HCT116 (cell line): Measurements from ENCODE around the gene APOL4. TPM values are rescaled to one million over a fixed set of nuclear protein-coding genes. Genes with fewer than 3 reads are reported as not detected.

Experiments
- ATAC-seq: fragments of 200-7000 bp; cut with Tn5 transposase; 2 replicates; pipeline ENCODE4 v1.9.1; 2020; ENCODE audit warnings: mild to moderate bottlenecking, moderate library complexity
- BruUV-seq: library from RNA; stranded (reverse); fragments of 400-500 nt; replicated peaks from 2 replicates; lab custom pipeline; 2021; lab: Mats Ljungman, UMichigan
- CTCF ChIA-PET: fragments of 300-600 bp; sonication (Branson Sonifier 250); formaldehyde crosslinking; loops from one replicate; lab custom pipeline; 2021; ENCODE audit warnings: antibody characterized with exemption; lab: Charles Lee
- POLR2A ChIA-PET: fragments of 300-600, 350-600 bp; sonication (Branson Sonifier 250); formaldehyde crosslinking; loops from one replicate; lab custom pipeline; 2021; ENCODE audit warnings: antibody characterized with exemption; lab: Charles Lee
- RAD21 ChIA-PET, 2 experiments: fragments of 300-600 bp; sonication (Branson Sonifier 250); formaldehyde crosslinking; loops; one replicate each; lab custom pipeline; 2023; ENCODE audit warnings: low total read pairs in 2 of 2; ENCODE audit not compliant: uncharacterized antibody in 2 of 2, unreplicated experiment in 2 of 2, low non-redundant PET in 1 of 2; lab: Charles Lee
- DNase-seq: peaks from one replicate; pipeline ENCODE4 v3.0.0-alpha.2; 2010; ENCODE audit warnings: low read depth, low spot score
- H2AFZ ChIP-seq: fragments of 200-600 bp; shearing (Covaris generic), sonication (generic); 2 replicates; pipeline ENCODE4 v1.6.1; 2017; ENCODE audit warnings: low read depth, mixed run types, mixed read lengths, antibody characterized with exemption, low read length; ENCODE audit not compliant: poor library complexity, severe bottlenecking
- H3K27ac ChIP-seq: 2 replicates; pipeline ENCODE4 v1.5.1; 2012; ENCODE audit warnings: low read depth, low read length
- H3K27me3 ChIP-seq: fragments of 200-600 bp; sonication (generic); 2 replicates; pipeline ENCODE4 v1.6.1; 2016; ENCODE audit warnings: mixed run types, low read length, mixed read lengths; ENCODE audit not compliant: insufficient read depth
- H3K36me3 ChIP-seq, 2 experiments: fragments of 200-500 bp in 1 of 2; fragments of 200-600 bp in 1 of 2; sonication (Bioruptor generic) in 1 of 2; sonication (generic) in 1 of 2; 2 replicates each; pipeline versions ENCODE4 v1.5.1 to v1.6.1; 2014 to 2016; ENCODE audit warnings: low read length in 2 of 2, inconsistent platforms in 1 of 2, mixed read lengths in 1 of 2, mixed run types in 1 of 2; ENCODE audit not compliant: insufficient read depth in 2 of 2, control insufficient read depth in 1 of 2
- H3K4me1 ChIP-seq, 2 experiments: fragments of 200-600 bp in 1 of 2; sonication (generic) in 1 of 2; 2 replicates each; pipeline versions ENCODE4 v1.5.1 to v1.6.1; 2012 to 2017; ENCODE audit warnings: low read length in 2 of 2, inconsistent platforms in 1 of 2, mild to moderate bottlenecking in 1 of 2, mixed read lengths in 1 of 2, mixed run types in 1 of 2, moderate library complexity in 1 of 2; ENCODE audit not compliant: insufficient read depth in 2 of 2, control insufficient read depth in 1 of 2
- H3K4me2 ChIP-seq: fragments of 200-600 bp; sonication (generic); 2 replicates; pipeline ENCODE4 v1.6.1; 2017; ENCODE audit warnings: mixed run types, low read length, mixed read lengths
- H3K4me3 ChIP-seq, 2 experiments: fragments of 200-600 bp in 1 of 2; sonication (generic) in 1 of 2; replicated peaks in 1 of 2; 2 replicates each; pipeline ENCODE4 v1.5.1; 2011 to 2016; ENCODE audit warnings: low read length in 2 of 2, control low read depth in 1 of 2, low read depth in 1 of 2, mild to moderate bottlenecking in 1 of 2, mixed read lengths in 1 of 2, mixed run types in 1 of 2
- H3K79me2 ChIP-seq: fragments of 200-600 bp; sonication (generic); 2 replicates; pipeline ENCODE4 v1.6.1; 2017; ENCODE audit warnings: mild to moderate bottlenecking, mixed run types, low read length, moderate library complexity, mixed read lengths; ENCODE audit not compliant: insufficient read depth
- H3K9ac ChIP-seq: fragments of 200-600 bp; sonication (generic); 2 replicates; pipeline ENCODE4 v1.6.1; 2016; ENCODE audit warnings: low read length, mixed read lengths
- H3K9me2 ChIP-seq: fragments of 200-600 bp; sonication (generic), shearing (Covaris generic); 2 replicates; pipeline ENCODE4 v1.6.1; 2017; ENCODE audit warnings: mixed run types, mild to moderate bottlenecking, moderate library complexity; ENCODE audit not compliant: insufficient read depth
- H3K9me3 ChIP-seq, 2 experiments: fragments of 200-500 bp in 1 of 2; fragments of 200-600 bp in 1 of 2; sonication (Bioruptor generic) in 1 of 2; sonication (generic) in 1 of 2; 2 replicates each; pipeline ENCODE4 v1.6.1; 2014 to 2017; ENCODE audit warnings: low read length in 2 of 2, mixed read lengths in 2 of 2, inconsistent platforms in 1 of 2, low read depth in 1 of 2, mild to moderate bottlenecking in 1 of 2, mixed run types in 1 of 2, moderate library complexity in 1 of 2; ENCODE audit not compliant: control insufficient read depth in 1 of 2, insufficient read depth in 1 of 2
- H4K20me1 ChIP-seq: fragments of 200-600 bp; sonication (generic), shearing (Covaris generic); 2 replicates; pipeline ENCODE4 v1.6.1; 2017; ENCODE audit warnings: mixed run types, mild to moderate bottlenecking, moderate library complexity; ENCODE audit not compliant: insufficient read depth
- EGR1 ChIP-seq: IDR thresholded peaks from 2 replicates; pipeline ENCODE4 v1.6.1; 2012; ENCODE audit warnings: low read depth
- ELF1 ChIP-seq: IDR thresholded peaks from 2 replicates; pipeline ENCODE4 v1.6.1; 2012; ENCODE audit warnings: low read depth, borderline replicate concordance
- EZH2phosphoT487 ChIP-seq: fragments of 200-600 bp; IDR thresholded peaks from 2 replicates; pipeline ENCODE4 v1.6.1; 2018; ENCODE audit warnings: antibody characterized with exemption, borderline replicate concordance
- POLR2AphosphoS5 ChIP-seq: IDR thresholded peaks from 2 replicates; pipeline ENCODE4 v1.6.1; 2011; ENCODE audit warnings: mild to moderate bottlenecking, low read depth, low read length, moderate library complexity
- SIN3A ChIP-seq: IDR thresholded peaks from 2 replicates; pipeline ENCODE4 v1.6.1; 2012; ENCODE audit warnings: low read depth
- YY1 ChIP-seq: IDR thresholded peaks from 2 replicates; pipeline ENCODE4 v1.6.1; 2011; ENCODE audit warnings: low read length, low read depth, moderate library complexity, mild to moderate bottlenecking; ENCODE audit not compliant: insufficient replicate concordance; ENCODE audit errors: extremely low read depth
- ZFX ChIP-seq: fragments of 450-650 bp; IDR thresholded peaks from 2 replicates; pipeline ENCODE4 v1.6.1; 2017
- intact Hi-C: fragments of 100-400 bp; cut with micrococcal nuclease; formaldehyde crosslinking; loops from 2 replicates; pipeline ENCODE4 v1.10.0; 2022
- total RNA-seq: library from RNA; stranded (reverse); gene quantifications from one replicate; pipeline ENCODE4 v1.2.1, GENCODE V29; 2021; ENCODE audit not compliant: unreplicated experiment
- TF ChIP-seq, protein P1 (sequence below): IDR thresholded peaks from 2 replicates; pipeline ENCODE4 v1.6.1; 2012

The APOL4 gene
- total RNA-seq, 1 experiment from 2014 or later, result not detected

GRCh38 chr22:36156515-36157419 lies 44.8 kb downstream of the APOL4 start (continued):
- no peak for TF ChIP-seq YY1
- TF ChIP-seq, all 23 proteins: peak for 0

DNA sequence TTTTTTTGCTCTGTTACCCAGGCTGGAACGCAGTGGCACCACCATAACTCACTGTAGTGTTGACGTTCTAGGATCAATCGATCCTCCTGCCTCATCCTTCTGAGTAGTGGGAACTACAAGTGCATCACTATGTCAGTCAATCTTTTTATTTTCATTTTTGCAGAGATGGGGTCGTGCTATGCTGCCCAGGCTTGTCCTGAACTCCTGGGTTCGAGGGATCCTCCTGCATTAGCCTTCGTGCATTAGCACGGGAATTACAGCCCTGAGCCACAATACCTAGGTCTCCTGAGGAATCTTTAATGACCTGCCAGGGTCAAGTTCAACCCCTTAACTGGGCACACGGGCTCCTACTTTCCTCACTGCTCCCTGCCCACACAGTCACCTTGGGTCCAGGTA lies 45.5 kb downstream of the APOL4 start:
- CTCF ChIA-PET, result no interaction called here
- intact Hi-C loops, result no loop called here
- Histone ChIP-seq H3K9me3 (no peaks in the 10 kb centered on the region), H3K9me2 (no peaks in the 10 kb centered on the region), H3K4me2 (no peak overlapping the region), H3K27ac (no peak overlapping the region), H3K9ac (no peak overlapping the region), H3K36me3 (no peaks in the 10 kb centered on the region), H3K27me3 (no peaks in the 10 kb centered on the region), H4K20me1 (no peaks in the 10 kb centered on the region), H3K79me2 (no peaks in the 10 kb centered on the region), H2AFZ (no peak overlapping the region), H3K4me3 (no peak overlapping the region), H3K4me1 (peaks cover 0 to 3% of the 10 kb centered on the region in 2 experiments; a peak in 1 of 4 replicates)
- no TSS peak for BruUV-seq
- RAD21 ChIA-PET, result no interaction called here
- POLR2A ChIA-PET, result no interaction called here
- TF ChIP-seq POLR2AphosphoS5 (no peak), YY1 (no peak), EGR1 (no peak), EZH2phosphoT487 (no peak), ZFX (no peak), ELF1 (no peak), SIN3A (no peak)
- TF ChIP-seq, protein P1, sequence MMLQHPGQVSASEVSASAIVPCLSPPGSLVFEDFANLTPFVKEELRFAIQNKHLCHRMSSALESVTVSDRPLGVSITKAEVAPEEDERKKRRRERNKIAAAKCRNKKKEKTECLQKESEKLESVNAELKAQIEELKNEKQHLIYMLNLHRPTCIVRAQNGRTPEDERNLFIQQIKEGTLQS, result no peak
- ATAC-seq (no peak), DNase-seq (no peak)
